GM19239 (cell line): ENCODE data around the gene SCAF1.
A peak's percentile ranks its signal among the peaks of the same experiment; 100 is the strongest.

Experiments used
- DNase-seq: peaks from one replicate; pipeline ENCODE4 v3.0.0; 2011; ENCODE audit warnings: low spot score; ENCODE audit not compliant: insufficient read length
- FAIRE-seq: peaks from 2 replicates; lab custom pipeline; 2011; peaks lifted over from hg19 to GRCh38; lab: Jason Lieb, UNC

The SCAF1 gene

DNA sequence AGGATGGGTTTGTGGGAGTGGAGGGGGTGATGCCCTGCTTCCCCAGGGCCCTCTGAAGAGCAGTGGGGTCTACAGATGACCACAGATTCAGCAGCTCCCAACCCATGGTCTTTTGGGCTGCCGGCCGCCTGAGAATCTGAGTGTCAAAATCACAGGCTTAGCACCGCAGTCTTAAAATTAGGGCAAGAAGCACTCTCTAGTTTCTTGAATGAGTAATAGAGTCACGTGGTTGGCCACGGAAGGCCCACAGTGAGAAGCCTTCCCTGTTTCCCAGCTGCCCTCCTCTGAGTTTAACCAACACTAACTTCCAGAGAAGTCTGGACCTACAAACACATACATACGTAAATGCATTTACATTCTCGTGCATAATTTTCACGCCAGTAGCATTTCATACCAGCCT, 40.3 kb downstream of the SCAF1 start:
- DNase-seq (no peak), FAIRE-seq (no peak)

- no peak for FAIRE-seq
Observed at GRCh38 chr19:49683814-49684250, 41.8 kb downstream of the SCAF1 start.

DNA sequence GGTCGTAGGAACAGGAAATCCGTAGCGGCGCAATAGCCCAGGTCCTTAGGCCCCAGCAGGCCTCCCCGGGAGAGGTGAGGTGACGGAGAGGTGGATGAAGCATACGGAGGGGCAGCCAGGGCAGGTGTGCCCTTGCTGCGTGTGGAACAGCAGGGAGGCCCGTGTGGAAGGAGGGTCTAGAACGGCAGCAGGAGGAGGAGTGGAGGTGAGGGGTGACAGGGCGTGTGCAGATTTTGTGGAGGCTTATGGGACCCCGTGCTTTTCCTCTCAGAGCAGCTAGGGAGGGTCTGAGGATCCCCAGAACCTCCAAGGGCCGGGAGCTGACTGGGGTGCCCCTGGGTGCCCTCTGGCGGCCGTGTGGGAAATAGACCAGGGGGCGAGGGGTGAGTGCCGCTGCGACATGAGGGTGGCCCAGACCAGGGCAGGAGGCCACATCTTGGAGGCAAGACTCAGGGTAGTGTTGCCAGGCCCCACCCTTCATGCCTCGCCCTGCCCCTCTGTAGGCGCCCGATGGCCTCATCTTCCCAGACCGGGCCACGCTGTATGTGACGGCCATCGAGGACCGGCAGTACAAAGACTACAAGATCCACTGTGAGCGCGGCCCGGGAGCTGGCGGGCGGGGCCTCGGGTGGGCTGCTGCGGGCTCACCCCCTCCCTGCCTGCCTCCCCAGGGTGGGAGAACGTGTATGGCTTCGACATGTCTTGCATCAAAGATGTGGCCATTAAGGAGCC, 42.4 kb downstream of the SCAF1 start:
- DNase-seq, result no peak

More at GRCh38 chr19:49683814-49684250, 41.8 kb downstream of the SCAF1 start:
- no peak for DNase-seq

GRCh38 chr19:49684983-49685553, 43.1 kb downstream of the SCAF1 start:
- FAIRE-seq, result no peak
- DNase-seq, result no peak

More for the DNA sequence above, 42.4 kb downstream of the SCAF1 start:
- FAIRE-seq, result no peak

DNA sequence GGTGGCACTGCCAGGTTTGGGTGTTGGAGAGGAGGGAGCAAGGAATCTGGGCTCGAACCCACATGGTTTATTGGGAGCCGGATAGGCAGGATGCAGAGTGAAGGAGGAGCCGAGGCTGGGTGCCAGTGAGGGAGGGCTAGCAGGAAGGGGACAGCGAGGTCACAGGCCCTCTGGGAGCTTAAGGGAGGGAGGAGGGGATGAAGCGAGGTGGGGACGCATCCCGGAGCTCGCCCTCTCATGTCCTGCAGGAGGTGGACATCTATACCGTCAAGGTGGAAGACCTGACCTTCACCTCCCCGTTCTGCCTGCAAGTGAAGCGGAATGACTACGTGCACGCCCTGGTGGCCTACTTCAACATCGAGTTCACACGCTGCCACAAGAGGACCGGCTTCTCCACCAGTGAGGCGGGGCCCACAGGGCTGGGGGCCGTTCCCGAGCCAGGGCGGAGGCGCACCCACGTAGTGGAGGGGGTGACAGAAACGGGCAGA, 43.9 kb downstream of the SCAF1 start:
- DNase-seq (no peak), FAIRE-seq (no peak)

GRCh38 chr19:49686503-49687088, 44.6 kb downstream of the SCAF1 start:
- FAIRE-seq (no peak), DNase-seq (no peak)

DNA sequence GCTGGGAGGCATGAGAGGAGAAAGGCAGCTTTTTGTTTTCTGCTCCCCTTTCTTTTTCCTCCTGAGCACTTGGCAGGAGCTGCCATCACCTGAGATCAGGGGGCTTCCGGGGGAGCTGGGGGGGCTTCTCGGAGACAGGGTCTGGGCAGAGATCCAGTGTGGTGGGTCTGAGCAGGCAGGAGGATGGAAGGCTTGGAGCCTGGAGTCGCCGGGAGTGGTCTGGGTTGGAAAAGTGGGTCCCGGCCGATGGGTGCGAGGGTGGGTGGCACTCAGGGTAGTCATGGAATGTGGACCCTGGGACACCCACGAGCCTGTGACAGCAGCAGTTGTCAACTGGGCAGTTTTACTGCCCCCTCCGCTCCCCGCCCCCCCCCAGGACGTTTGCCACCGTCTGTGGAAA, 45.1 kb downstream of the SCAF1 start:
- no peak for FAIRE-seq
- no peak for DNase-seq

DNA sequence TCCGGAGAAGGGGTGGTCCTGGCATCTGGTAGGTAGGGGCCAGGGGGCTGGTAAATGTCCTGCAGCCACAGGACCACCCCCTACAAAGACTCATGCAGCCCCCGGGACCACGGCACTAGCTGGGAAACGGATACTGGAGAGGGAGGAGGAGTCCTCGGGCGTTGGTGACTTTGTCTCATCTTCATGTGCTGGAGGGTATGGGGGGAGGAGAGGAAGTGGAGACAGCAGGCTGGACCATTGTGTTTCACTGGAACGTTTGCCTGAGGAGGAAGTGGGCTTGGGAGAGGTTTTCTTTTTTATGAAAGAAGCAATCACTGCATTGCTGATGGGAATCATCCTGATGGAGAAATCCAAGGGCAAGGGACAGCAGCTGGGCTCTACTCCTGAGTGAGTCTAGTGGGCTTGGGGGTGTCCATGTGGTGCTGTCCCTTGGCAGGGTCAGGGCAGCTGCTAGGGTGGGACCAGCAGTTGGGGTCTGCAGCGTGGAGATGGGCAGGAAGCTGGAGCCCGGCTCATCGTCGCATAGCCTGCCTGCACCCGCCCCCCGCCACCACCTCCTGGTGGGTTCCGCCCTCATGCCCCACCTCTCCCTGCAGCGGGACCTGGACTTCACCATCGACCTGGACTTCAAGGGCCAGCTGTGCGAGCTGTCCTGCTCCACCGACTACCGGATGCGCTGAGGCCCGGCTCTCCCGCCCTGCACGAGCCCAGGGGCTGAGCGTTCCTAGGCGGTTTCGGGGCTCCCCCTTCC, 45.7 kb downstream of the SCAF1 start:
- FAIRE-seq, result no peak
- DNase-seq, result no peak

DNA sequence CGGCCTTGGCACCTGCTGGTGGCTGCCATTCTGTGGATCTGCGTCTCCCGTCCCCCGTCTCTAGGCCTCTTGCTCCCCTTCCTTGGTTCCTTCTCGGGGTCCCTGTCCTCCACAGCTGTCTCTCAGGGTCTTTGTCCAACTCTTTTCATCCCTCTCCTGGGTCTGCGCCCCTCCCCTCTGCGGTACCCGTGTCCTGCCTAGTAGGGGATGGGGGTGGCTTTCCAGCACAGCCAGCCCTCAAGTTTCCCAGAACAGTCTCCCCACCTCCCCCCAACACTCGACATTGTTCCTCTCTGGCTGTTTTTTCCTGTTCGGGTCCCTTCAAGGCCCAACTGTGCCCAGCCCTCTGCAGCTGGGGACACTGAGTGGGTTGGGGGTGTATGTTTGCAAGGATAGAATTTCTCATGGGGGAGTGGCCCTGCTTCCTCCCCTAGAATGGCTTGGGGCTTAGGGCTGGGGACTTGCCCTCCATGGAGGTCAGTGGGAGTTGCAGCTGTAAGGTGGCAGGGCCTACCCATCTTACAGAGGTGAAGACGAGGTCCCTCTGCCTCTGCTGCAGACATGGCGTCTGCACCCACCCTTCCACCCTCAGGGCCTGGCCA, 46.6 kb downstream of the SCAF1 start:
- FAIRE-seq (no peak), DNase-seq (no peak)

GRCh38 chr19:49689133-49690078, 47.4 kb downstream of the SCAF1 start, which contains the start of gene ADM5:
ADM5 (plus strand) TSS chr19:49689594; CDS start chr19:49689838, 244 bp downstream.
- FAIRE-seq, result no peak

GRCh38 chr19:49690079-49690655, 48.2 kb downstream of the SCAF1 start:
- DNase-seq (no peak), FAIRE-seq (no peak)

More at GRCh38 chr19:49689133-49690078, 47.4 kb downstream of the SCAF1 start, which contains the start of gene ADM5:
- DNase-seq, result no peak

DNA sequence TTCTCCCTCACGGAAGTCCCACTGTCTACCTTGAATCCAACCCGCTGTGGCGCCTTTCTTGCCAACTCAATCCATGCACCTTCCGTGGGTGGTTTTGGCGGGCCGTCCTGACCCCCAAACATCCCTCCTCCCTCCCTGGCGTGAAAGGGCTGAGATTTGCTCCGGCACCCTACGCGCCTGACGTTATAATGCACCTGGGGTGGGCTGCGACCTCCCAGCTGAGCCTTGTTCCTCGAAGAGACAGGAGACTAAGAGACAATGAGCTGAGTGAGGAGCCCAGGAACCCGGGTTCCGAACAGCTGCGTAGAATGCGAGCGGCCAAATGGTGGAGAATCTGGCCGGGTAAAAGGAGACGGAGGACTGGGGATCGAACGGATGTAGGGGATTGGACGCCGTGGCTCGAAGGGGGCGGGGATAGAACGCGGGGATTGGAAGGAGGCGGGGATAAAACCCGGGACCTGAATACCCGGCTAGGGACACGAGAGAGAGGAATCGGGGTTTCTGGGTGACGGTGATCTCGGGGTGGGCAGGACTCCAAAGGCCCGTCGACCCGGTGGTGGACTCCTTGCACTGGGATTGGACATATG, 48.7 kb downstream of the SCAF1 start, which contains the start of gene CPT1C:
Gene CPT1C, plus strand, starts transcription at position 461 of the 587 bp plus-strand sequence. CDS start 1,137 bp downstream, outside the sequence.
- DNase-seq (no peak), FAIRE-seq (peak; percentile 76)

DNA sequence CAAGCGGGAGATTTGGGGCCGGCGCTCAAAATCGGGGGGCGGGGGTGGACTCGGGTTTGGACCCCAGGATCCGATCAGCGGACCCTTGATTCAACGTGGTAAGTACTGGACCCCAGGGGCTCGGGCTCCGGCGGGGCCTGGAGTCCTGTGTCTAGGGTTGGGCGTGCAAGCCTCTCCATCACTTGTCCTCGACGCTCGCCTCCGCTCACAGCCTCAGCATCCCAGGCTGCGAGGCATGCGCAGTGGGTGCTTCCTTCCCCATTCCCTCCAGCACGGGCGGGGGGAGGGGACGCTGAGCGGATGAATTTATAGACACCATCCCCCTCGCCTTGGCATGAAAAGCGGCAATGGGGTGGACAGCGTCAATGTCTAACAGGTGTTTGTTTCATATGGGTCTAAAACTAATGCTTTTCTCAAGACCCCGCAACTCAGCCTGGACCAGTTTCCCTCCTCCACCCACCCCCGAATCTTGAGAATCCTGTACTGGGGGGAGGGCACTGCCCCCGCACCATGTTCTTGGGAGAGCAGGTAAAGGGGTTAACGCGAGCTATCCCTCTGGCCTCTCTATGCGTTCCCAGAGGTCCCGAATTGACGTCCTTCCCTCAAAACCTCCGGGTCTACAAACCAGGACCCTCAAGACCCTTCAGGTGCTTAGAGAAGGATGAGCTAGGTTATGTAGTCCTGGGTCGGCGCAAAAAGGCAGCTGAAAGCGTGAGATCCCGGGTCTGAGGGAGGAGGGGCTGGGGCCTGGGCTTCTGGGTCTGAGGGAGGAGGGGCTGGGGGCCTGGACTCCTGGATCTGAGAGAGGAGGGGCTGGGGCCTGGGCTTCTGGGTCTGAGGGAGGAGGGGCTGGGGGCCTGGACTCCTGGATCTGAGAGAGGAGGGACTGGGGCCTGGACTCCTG, 49.5 kb downstream of the SCAF1 start:
- DNase-seq (no peak), FAIRE-seq (no peak)

GRCh38 chr19:49692147-49692506, 50.1 kb downstream of the SCAF1 start:
- DNase-seq (no peak), FAIRE-seq (no peak)

- FAIRE-seq, result no peak
- DNase-seq, result no peak
Observed at GRCh38 chr19:49696115-49696514, 54.1 kb downstream of the SCAF1 start.

- FAIRE-seq, result no peak
- DNase-seq, result no peak
Observed at GRCh38 chr19:49696865-49697264, 54.9 kb downstream of the SCAF1 start.

- DNase-seq, result no peak
- FAIRE-seq, result no peak
Observed at GRCh38 chr19:49699364-49699763, 57.4 kb downstream of the SCAF1 start.
